Posterior cingulate gyrus (tissue), 11 donors: ENCODE measurements around the gene CLTB.

ENCODE experiments used
- DNase-seq, 10 donors: peaks; one replicate each; pipeline versions ENCODE4 v3.0.0 to v3.0.0-alpha.2; 2020 to 2021; ENCODE audit warnings: mixed read lengths in 3 of 10
- intact Hi-C: fragments of 100-400 bp; cut with DNase I; formaldehyde crosslinking; loops from one replicate; pipeline ENCODE4 v1.15.1; 2023

The CLTB gene

DNA sequence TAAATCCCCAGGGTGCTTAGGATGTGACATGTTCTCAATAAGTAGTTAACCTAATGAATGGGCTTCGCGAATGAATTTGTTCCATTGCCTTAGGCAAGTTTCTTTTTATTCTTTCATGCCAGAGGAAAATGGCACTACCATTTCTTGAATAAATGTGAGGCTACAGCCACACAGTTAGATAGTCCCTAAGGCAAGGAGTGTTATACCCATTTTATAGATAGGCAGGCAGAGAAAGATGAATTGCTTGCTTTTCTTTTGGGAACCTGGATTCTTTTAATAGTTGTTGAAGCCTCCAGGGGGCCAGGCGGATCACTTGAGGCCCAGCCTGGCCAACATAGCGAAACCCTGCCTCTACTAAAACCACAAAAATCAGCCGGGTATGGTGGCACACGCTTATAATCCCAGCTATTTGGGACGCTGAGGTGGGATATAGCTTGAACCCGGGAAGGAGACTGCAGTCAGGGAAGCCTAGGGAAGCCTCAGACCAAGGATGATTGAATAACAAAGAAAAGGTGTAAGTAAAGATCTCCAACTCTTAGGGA, 28.9 kb downstream of the CLTB start:
- intact Hi-C loops = loop anchor here (10.0 kb wide), 1 partner anchor 147 kb away; the partner anchor contains the start of gene RNF44
- peak in 1 of 10 donors; percentile 22 for DNase-seq

DNA sequence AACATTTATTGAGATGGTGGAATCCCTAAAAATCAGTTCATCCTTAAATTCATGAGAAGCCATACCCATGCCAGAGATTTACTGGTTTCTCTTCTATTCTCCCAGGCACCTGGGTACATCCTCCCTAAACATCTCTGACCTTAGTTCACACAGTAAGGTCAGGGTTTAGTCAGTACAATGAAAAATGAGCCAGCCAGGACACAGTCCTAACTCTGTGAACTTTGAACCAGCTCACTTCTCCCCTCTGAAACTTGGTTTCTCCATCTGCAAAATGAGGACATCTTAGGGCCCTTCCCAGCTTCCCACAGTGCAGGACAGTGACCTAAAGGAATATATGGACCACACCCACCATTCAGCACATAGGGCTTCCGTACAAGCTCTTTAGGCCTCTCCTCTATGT, 29.8 kb downstream of the CLTB start:
- intact Hi-C loops = loop anchor here (10.0 kb wide), 1 partner anchor 148 kb away; the partner anchor contains the start of gene RNF44
- DNase-seq = no peak

DNA sequence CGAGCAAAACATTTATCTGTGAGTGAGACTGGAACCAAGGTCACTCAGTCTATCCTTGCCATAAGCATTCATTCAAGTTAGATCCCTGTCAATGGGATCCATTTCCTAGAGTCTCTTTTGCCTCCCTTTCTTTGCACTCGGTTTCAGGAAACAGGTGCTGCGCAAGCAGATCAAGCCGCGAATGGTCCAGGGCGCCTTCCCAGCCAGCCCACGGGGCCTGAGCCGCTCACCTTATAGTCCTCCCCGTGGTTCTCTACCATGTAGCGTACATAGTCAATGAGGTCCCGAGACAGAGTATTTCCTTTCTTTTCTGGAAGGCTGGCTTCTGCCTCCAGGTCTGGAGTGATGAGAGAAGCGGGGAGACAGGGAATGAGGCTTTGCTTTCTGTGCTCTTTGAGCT, 31.3 kb downstream of the CLTB start:
- DNase-seq = peak in 1 of 10 donors; percentile 67
- intact Hi-C loops = loop anchor here (10.0 kb wide), 1 partner anchor 150 kb away; the partner anchor contains the start of gene RNF44

DNA sequence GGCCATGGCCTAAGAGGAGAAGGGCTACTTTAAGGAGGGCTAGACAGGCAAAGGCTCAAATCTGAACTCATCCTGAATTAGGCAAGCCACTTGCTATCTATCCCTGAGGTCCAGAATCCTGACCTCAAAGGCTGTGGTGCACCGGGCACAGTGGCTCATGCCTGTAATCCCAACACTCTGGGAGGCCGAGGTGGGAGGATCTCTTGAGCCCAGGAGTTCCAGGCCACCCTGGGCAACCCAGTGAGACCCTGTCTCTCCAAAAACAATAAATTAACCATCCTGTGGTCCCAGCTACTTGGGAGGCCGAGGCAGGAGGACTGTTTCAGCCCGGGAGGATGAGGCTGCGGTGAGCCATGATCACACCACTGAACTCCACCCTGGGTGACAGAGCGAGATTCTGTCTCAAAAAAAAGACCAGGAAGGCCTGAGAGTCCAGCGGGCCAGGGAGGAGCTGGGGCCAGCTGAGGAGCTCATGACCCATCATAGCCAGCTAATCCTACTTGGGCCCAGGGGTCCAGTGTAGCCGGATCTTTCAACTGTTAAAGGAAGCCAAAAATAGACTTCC, 31.9 kb downstream of the CLTB start:
- intact Hi-C loops = loop anchor here (10.0 kb wide), 1 partner anchor 150 kb away; the partner anchor contains the start of gene RNF44
- peak in 2 of 10 donors; percentile 55 to 65 for DNase-seq

DNA sequence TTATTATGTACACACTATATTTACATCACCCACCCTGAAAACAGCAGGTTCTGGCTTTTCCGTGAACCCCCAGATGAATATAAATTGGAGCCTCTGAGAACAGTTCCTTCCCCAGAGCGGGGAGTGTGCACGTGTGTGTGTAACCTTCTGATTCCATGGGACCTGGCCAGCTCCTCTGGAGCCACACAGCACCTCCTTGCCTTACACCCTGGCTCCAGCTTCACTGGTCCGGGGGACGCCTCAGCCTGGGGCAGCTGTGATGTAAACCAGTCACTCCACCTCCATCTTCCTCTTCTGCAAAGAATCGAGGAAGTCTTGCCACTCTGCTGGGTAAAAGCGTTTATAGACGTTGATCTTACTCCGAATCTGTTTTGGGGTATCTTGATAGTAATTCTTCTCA, 32.4 kb downstream of the CLTB start:
- intact Hi-C loops = loop anchor here (10.0 kb wide), 1 partner anchor 151 kb away; the partner anchor contains the start of gene RNF44
- DNase-seq = no peak

DNA sequence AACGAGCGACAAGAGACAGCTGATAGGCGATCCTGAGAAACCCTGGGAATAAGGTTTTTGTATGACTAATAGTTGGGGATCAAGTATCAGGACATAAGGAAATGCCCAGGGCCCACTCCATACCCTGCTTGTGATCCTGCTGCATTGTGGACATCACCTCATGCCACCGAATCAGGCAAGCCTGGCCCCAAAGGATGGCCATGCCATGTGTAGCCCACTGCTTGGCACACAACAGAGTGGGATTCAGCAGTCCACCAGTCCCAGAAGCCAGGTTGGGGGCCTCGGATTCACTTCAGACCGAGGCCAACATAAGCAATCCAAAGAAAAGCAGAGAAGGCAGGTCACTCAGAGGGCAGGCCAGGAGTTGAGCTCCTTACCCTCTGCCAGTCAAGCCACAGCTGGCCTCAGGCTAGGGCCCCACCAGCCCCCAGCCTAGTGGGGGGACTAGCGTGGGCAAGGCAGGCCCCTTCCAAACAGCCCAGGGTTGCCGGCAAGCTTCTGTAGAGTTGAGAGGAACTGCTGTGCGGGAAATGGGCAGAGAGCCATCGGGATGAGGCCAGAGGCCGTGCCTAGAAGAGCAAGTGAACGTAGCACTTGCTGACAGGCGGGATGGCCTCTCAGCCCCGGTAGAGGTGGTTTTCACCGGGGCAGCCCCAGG, 33.0 kb downstream of the CLTB start:
- intact Hi-C loops = loop anchor here (10.0 kb wide), 1 partner anchor 151 kb away; the partner anchor contains the start of gene RNF44
- DNase-seq = peak in 1 of 10 donors; percentile 51

- peak in 1 of 10 donors; percentile 61 for DNase-seq
- intact Hi-C loops = loop anchor here (10.0 kb wide), 1 partner anchor 152 kb away; the partner anchor contains the start of gene RNF44
Measured at GRCh38 chr5:176382721-176383120, 33.6 kb downstream of the CLTB start.

- intact Hi-C loops = loop anchor here (10.0 kb wide), 1 partner anchor 153 kb away; the partner anchor contains the start of gene RNF44
- peak in 1 of 10 donors; percentile 58 for DNase-seq
Measured at GRCh38 chr5:176381979-176382378, 34.4 kb downstream of the CLTB start.

DNA sequence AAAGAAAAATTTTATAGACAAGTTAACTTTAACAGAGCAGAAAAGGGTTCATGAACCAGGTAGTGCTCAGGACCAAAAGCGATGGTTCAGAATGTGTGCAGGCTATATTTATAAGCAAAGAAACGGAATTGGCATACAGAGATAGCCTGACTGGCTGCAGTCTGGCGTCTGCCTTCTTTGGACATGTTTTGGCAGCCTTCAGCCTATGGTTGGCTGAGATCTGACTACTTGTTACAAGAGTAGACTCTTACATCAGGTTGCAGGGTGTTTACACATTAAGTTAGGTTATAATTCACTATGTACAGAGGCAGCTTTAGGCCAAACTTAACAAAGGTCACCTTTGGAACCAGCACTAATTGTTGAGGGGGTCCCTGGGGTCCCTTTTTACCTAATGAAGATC, 34.9 kb downstream of the CLTB start:
- intact Hi-C loops = loop anchor here (10.0 kb wide), 1 partner anchor 153 kb away; the partner anchor contains the start of gene RNF44
- DNase-seq = peak in 1 of 10 donors; percentile 64

DNA sequence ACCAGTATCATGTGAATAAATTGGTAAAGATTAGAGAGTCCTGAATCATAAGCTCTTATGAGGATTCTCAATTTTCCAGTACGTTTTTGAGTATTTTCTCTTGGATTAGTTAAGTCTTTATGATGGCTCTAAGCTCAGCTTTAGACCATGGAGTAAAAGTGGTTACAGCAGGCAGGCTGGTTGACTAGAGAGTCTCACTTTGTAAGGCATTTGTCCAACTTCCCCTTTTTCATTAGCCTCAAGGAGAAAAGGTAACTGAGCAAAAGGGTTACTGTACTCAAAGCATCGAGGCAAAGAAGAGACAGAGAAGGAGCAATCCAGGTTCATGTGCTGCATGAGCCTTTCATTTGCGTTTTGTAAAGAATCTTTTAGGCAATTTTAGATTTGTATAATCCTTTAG, 36.5 kb downstream of the CLTB start:
- no peak for DNase-seq
- intact Hi-C loops = loop anchor here (10.0 kb wide), 1 partner anchor 155 kb away; the partner anchor contains the start of gene RNF44

GRCh38 chr5:176373100-176373818, 43.1 kb downstream of the CLTB start:
- intact Hi-C loops = no loop called here
- peak in 1 of 10 donors; percentile 35 for DNase-seq

- intact Hi-C loops = no loop called here
- DNase-seq = peak in 2 of 10 donors; percentile 43 to 51
Measured at GRCh38 chr5:176371621-176372539, 44.5 kb downstream of the CLTB start.

- DNase-seq = no peak
- intact Hi-C loops = no loop called here
Measured at GRCh38 chr5:176369934-176370711, 46.2 kb downstream of the CLTB start.

DNA sequence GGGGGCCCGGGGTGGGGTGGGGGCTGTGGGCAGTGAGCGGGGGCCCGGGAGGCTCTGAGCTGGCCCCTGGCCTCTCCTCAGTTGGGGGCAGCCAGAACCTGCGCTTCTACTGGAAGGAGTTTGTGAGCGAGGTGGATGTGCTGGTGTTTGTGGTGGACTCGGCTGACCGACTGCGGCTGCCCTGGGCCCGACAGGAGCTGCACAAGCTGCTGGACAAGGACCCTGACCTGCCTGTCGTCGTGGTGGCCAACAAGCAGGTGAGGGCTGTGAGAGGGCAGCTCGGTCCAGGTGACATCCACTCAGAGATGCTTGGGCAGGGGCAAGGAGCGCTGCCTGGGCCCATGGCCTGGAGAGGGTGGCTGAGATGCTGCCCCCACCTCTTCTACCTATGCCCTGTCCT, 47.6 kb downstream of the CLTB start:
- intact Hi-C loops = no loop called here
- no peak for DNase-seq

DNA sequence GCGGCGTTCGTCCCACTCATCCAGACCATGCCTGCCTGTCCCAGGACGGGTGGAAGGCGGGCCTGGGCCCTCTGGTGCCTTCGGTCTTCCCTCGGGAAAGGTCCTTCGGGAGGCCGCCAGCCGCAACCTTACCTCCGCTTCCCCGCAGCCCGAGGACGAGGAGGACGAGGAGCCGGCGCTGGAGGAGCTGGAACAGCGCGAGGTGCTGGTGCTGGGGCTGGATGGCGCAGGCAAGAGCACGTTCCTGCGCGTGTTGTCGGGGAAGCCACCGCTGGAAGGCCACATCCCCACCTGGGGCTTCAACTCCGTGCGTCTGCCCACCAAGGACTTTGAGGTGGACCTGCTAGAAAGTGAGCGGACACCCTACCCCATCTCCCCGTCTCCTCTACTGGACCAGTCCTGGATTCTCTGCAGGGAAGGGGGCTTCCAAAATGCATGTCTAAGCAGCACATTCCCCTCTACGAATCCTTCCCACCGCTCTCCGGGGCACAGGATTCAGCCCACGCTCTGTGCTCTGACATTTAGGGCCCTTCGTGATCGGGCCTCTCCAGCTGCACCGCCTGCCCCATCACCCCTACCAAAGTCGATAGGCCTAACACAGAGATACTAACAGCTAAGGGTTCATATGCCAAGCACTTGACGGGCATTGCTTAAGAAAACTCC, 50.0 kb downstream of the CLTB start:
- intact Hi-C loops = no loop called here
- DNase-seq = no peak

DNA sequence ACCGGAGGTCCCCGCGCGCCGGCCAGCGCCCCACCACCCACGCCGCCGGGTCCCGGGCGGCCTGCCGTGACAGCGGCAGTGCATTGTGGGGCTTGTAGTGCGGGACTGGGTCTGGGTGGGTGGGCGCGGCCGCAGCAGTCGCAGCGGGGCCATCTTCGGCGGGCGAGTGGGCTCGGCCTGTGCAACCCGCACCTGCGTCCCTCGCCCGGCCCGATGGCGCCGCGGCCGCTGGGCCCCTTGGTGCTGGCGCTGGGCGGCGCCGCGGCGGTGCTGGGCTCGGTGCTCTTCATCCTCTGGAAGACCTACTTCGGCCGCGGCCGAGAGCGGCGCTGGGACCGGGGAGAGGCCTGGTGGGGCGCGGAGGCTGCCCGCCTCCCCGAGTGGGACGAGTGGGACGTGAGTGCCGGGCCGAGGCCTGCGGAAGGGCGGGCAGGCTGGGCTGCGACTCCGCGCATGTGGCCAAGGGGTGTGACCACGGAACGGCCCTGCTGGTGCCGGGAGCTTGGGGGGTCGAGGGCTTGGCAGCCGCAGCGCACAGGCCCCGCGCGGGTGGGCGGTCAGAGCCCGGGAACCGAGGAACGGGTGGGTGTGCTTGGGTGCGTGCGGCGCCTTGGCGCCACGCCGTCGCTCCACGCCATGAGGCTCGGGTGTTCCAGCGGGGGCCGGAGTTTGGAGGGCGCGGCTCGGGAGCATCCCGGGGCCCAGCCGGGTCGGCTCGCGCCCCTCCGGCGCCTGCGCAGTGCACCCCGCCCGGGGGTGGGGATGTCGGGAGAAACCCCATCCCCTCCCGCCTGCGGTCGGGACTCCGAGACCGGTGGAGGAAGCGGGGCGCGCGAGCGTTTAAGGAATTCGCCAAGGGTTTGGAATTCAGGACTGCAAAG, 50.7 kb downstream of the CLTB start, which contains the start of gene ARL10:
TSS of gene ARL10 (plus strand) at position 137 of the 881 bp plus-strand sequence. CDS start at position 214, 77 bp downstream.
- intact Hi-C loops = no loop called here
- peak; percentile 29 to 93 (median 62) for DNase-seq

DNA sequence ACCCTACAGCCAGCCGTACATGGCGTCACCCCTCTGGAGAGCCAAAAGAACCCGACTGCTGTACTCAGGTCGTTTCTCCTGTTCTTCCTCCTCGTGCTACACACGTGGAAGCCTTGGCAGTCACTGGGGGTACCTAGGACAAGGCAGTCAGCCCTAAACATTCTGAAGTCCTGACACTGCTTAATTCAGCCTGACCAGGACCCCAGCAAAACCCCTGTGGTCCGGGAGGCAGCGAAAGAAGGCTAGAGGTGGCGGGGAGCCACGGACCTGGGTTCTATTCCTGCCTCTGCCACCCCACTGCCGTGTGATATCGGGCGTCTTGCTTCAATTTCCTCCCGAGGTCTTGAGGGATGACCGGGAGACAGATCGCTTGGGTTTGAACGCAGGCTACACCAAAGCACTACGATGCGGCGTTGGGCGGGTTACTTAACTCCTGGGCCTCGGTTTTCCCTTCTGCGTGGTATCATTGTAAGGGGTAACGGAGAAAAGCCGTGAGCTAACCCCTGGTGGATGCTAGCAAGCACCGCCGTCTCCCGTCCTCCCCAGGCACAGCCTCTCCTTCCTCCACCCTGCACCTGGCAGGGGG, 51.5 kb downstream of the CLTB start:
- intact Hi-C loops = no loop called here

More for the DNA sequence above, 51.5 kb downstream of the CLTB start:
- peak in 1 of 10 donors; percentile 35 for DNase-seq
